H1 (cell line): ENCODE data around the gene SRGAP3. TPM values are rescaled to one million over a fixed set of nuclear protein-coding genes. Genes with fewer than 3 reads are reported as not detected.

Experiments used
- CTCF ChIA-PET: fragments of 300-600 bp; sonication (Branson Sonifier 250); formaldehyde crosslinking; loops from one replicate; lab custom pipeline; 2021; ENCODE audit not compliant: partially characterized antibody; lab: Charles Lee
- POLR2A ChIA-PET: fragments of 300-600 bp; sonication (Branson Sonifier 250); formaldehyde crosslinking; loops from one replicate; lab custom pipeline; 2021; ENCODE audit warnings: inconsistent platforms; ENCODE audit not compliant: partially characterized antibody; lab: Charles Lee
- DNase-seq, 2 experiments: peaks; one replicate each; pipeline versions ENCODE4 v3.0.0 to v3.0.0-alpha.2; 2010 to 2022; ENCODE audit warnings: low spot score in 2 of 2, low read depth in 1 of 2, mixed read lengths in 1 of 2
- FAIRE-seq: peaks from 2 replicates; lab custom pipeline; 2011; peaks lifted over from hg19 to GRCh38; lab: Jason Lieb, UNC
- H2AFZ ChIP-seq: 2 replicates; pipeline ENCODE4 v1.8.1; 2012; ENCODE audit warnings: low read length, inconsistent platforms
- H2AK5ac ChIP-seq: 2 replicates; pipeline ENCODE4 v1.6.1; 2013; ENCODE audit warnings: low read depth, low read length
- H2BK120ac ChIP-seq: replicated peaks from 2 replicates; pipeline ENCODE3; 2013; ENCODE audit warnings: low read depth, low read length, inconsistent platforms
- H2BK12ac ChIP-seq: 2 replicates; pipeline ENCODE4 v1.6.1; 2013; ENCODE audit warnings: low read depth, low read length
- H2BK15ac ChIP-seq: 2 replicates; pipeline ENCODE4 v1.6.1; 2013; ENCODE audit warnings: low read length
- H2BK20ac ChIP-seq: 2 replicates; pipeline ENCODE4 v1.6.1; 2013; ENCODE audit warnings: low read length
- H2BK5ac ChIP-seq: 2 replicates; pipeline ENCODE4 v1.6.1; 2013; ENCODE audit warnings: low read depth, low read length
- H3K14ac ChIP-seq: 2 replicates; pipeline ENCODE4 v1.6.1; 2013; ENCODE audit warnings: inconsistent platforms; ENCODE audit not compliant: insufficient read length
- H3K18ac ChIP-seq: 2 replicates; pipeline ENCODE4 v1.6.1; 2013; ENCODE audit warnings: low read length; ENCODE audit errors: extremely low read depth
- H3K23ac ChIP-seq: 2 replicates; pipeline ENCODE4 v1.6.1; 2013; ENCODE audit warnings: inconsistent platforms; ENCODE audit not compliant: insufficient read length
- H3K23me2 ChIP-seq: 2 replicates; pipeline ENCODE4 v1.6.1; 2013; ENCODE audit warnings: low read depth, low read length
- H3K27ac ChIP-seq: 2 replicates; pipeline ENCODE4 v1.6.1; 2011; ENCODE audit warnings: low read depth, low read length, inconsistent platforms
- H3K27me3 ChIP-seq, 4 experiments: replicated peaks in 1 of 4; 1 replicate in 1 of 4; 2 replicates in 3 of 4; pipeline versions ENCODE4 v1.6.1 to v1.8.1; 2011 to 2013; ENCODE audit warnings: low read length in 3 of 4, mild to moderate bottlenecking in 3 of 4, inconsistent platforms in 2 of 4, mixed read lengths in 2 of 4, moderate library complexity in 1 of 4; ENCODE audit not compliant: control insufficient read depth in 3 of 4, insufficient read depth in 3 of 4; ENCODE audit errors: extremely low read depth in 1 of 4
- H3K36me3 ChIP-seq, 4 experiments: 2 replicates each; pipeline versions ENCODE4 v1.6.1 to v1.8.1; 2011 to 2013; ENCODE audit warnings: mild to moderate bottlenecking in 4 of 4, low read length in 3 of 4, moderate library complexity in 2 of 4, control low read depth in 1 of 4, inconsistent platforms in 1 of 4; ENCODE audit not compliant: insufficient read depth in 4 of 4, control insufficient read depth in 2 of 4
- H3K4ac ChIP-seq: replicated peaks from 2 replicates; pipeline ENCODE3; 2013; ENCODE audit warnings: low read length, low read depth, mixed read lengths, inconsistent platforms; ENCODE audit not compliant: insufficient read length
- H3K4me1 ChIP-seq, 4 experiments: replicated peaks in 1 of 4; 1 replicate in 1 of 4; 2 replicates in 3 of 4; pipeline versions ENCODE4 v1.6.1 to v1.8.1; 2011 to 2013; ENCODE audit warnings: low read length in 3 of 4, inconsistent platforms in 2 of 4, mixed read lengths in 1 of 4; ENCODE audit not compliant: insufficient read depth in 4 of 4, control insufficient read depth in 3 of 4
- H3K4me2 ChIP-seq, 2 experiments: 2 replicates each; pipeline versions ENCODE4 v1.6.1 to v1.8.1; 2011 to 2013; ENCODE audit warnings: low read depth in 2 of 2, low read length in 2 of 2, control low read depth in 1 of 2, inconsistent platforms in 1 of 2, mild to moderate bottlenecking in 1 of 2; ENCODE audit not compliant: insufficient read depth in 1 of 2
- H3K4me3 ChIP-seq, 4 experiments: fragments of 200-600, 300-600 bp in 1 of 4; sonication (generic), shearing (Covaris generic), sonication (Bioruptor Twin) in 1 of 4; 2 replicates each; pipeline versions ENCODE4 v1.5.1 to v1.8.1; 2011 to 2016; ENCODE audit warnings: low read length in 4 of 4, low read depth in 3 of 4, control low read depth in 2 of 4, inconsistent platforms in 2 of 4, mild to moderate bottlenecking in 2 of 4, mixed read lengths in 1 of 4, moderate library complexity in 1 of 4; ENCODE audit not compliant: insufficient read depth in 2 of 4; ENCODE audit errors: extremely low read depth in 1 of 4
- H3K56ac ChIP-seq: replicated peaks from 2 replicates; pipeline ENCODE3; 2013; ENCODE audit warnings: low read depth, mild to moderate bottlenecking, mixed read lengths, low read length, inconsistent platforms; ENCODE audit not compliant: insufficient read length
- H3K79me1 ChIP-seq: 2 replicates; pipeline ENCODE4 v1.6.1; 2013; ENCODE audit warnings: low read depth, low read length, control low read depth
- H3K79me2 ChIP-seq, 2 experiments: 2 replicates each; pipeline versions ENCODE4 v1.6.1 to v1.8.1; 2012 to 2013; ENCODE audit warnings: low read length in 2 of 2, mild to moderate bottlenecking in 2 of 2, inconsistent platforms in 1 of 2; ENCODE audit not compliant: insufficient read depth in 2 of 2, control insufficient read depth in 1 of 2
- H3K9ac ChIP-seq, 4 experiments: replicated peaks in 1 of 4; 1 replicate in 1 of 4; 2 replicates in 3 of 4; pipeline versions ENCODE4 v1.6.1 to v1.8.1; 2011 to 2013; ENCODE audit warnings: low read depth in 3 of 4, low read length in 3 of 4, control low read depth in 2 of 4, mild to moderate bottlenecking in 2 of 4, moderate library complexity in 2 of 4, inconsistent platforms in 1 of 4; ENCODE audit errors: extremely low read depth in 1 of 4
- H3K9me3 ChIP-seq, 2 experiments: 2 replicates each; pipeline versions ENCODE4 v1.6.1 to v1.8.1; 2012 to 2013; ENCODE audit warnings: mild to moderate bottlenecking in 2 of 2, moderate library complexity in 2 of 2, control low read depth in 1 of 2, inconsistent platforms in 1 of 2, low read depth in 1 of 2, low read length in 1 of 2, mixed read lengths in 1 of 2; ENCODE audit not compliant: insufficient read depth in 2 of 2
- H4K20me1 ChIP-seq, 2 experiments: replicated peaks in 1 of 2; 2 replicates each; pipeline versions ENCODE3 to v1.8.1; 2011 to 2013; ENCODE audit warnings: inconsistent platforms in 2 of 2, low read length in 2 of 2, mild to moderate bottlenecking in 1 of 2; ENCODE audit not compliant: insufficient read depth in 2 of 2, control insufficient read depth in 1 of 2
- H4K5ac ChIP-seq: 2 replicates; pipeline ENCODE4 v1.6.1; 2013; ENCODE audit warnings: low read length, low read depth, mixed read lengths, inconsistent platforms; ENCODE audit not compliant: insufficient read length
- H4K8ac ChIP-seq: 2 replicates; pipeline ENCODE4 v1.8.0; 2013; ENCODE audit warnings: mild to moderate bottlenecking, moderate library complexity, low read length, inconsistent platforms; ENCODE audit not compliant: insufficient read depth; ENCODE audit errors: extremely low read depth
- H4K91ac ChIP-seq: replicated peaks from 2 replicates; pipeline ENCODE3; 2013; ENCODE audit warnings: low read length, mixed read lengths, inconsistent platforms; ENCODE audit not compliant: insufficient read length
- CBX5 ChIP-seq: fragments of 300-800, 300-1000 bp; sonication (generic); IDR thresholded peaks from 2 replicates; pipeline ENCODE4 v1.7.1; 2016; ENCODE audit warnings: antibody characterized with exemption, low read length, low read depth
- CEBPB ChIP-seq: IDR thresholded peaks from 2 replicates; pipeline ENCODE4 v1.6.1; 2012; ENCODE audit warnings: low read depth, low read length
- CHD2 ChIP-seq: IDR thresholded peaks from 2 replicates; pipeline ENCODE4 v1.6.1; 2012; ENCODE audit warnings: low read length, improper control_type of control experiment
- EP300 ChIP-seq, 2 experiments: IDR thresholded peaks; 1 replicate in 1 of 2; 2 replicates in 1 of 2; pipeline ENCODE4 v1.6.1; 2011 to 2012; ENCODE audit warnings: low read depth in 2 of 2, low read length in 2 of 2, mild to moderate bottlenecking in 2 of 2, borderline replicate concordance in 1 of 2, inconsistent platforms in 1 of 2, moderate library complexity in 1 of 2
- KDM1A ChIP-seq: fragments of 200-600, 300-600 bp; sonication (generic); IDR thresholded peaks from 2 replicates; pipeline ENCODE4 v1.7.1; 2016; ENCODE audit warnings: mild to moderate bottlenecking, low read length, borderline replicate concordance
- MAFK ChIP-seq: IDR thresholded peaks from 2 replicates; pipeline ENCODE4 v1.6.1; 2012; ENCODE audit warnings: low read depth, mild to moderate bottlenecking, improper control_type of control experiment, low read length
- NRF1 ChIP-seq: IDR thresholded peaks from 2 replicates; pipeline ENCODE4 v1.6.1; 2011; ENCODE audit warnings: mild to moderate bottlenecking, low read depth, low read length, improper control_type of control experiment
- RAD21 ChIP-seq, 2 experiments: IDR thresholded peaks in 1 of 2; conservative IDR thresholded peaks in 1 of 2; 2 replicates each; pipeline ENCODE4 v1.6.1; 2011; ENCODE audit warnings: low read depth in 2 of 2, low read length in 2 of 2, improper control_type of control experiment in 1 of 2, inconsistent platforms in 1 of 2, mild to moderate bottlenecking in 1 of 2, moderate library complexity in 1 of 2
- SP2 ChIP-seq: IDR thresholded peaks from 2 replicates; pipeline ENCODE4 v1.6.1; 2012; ENCODE audit warnings: mild to moderate bottlenecking, low read length, inconsistent platforms
- SP4 ChIP-seq: IDR thresholded peaks from 2 replicates; pipeline ENCODE4 v1.6.1; 2012; ENCODE audit warnings: low read length, inconsistent platforms
- SUZ12 ChIP-seq: fragments of 200-600 bp; sonication (generic); IDR thresholded peaks from 2 replicates; pipeline ENCODE4 v1.6.1; 2012; ENCODE audit warnings: mild to moderate bottlenecking, inconsistent platforms, low read length, moderate library complexity, mixed read lengths
- TAF7 ChIP-seq: optimal IDR thresholded peaks from 2 replicates; pipeline ENCODE3; 2011; ENCODE audit warnings: low read depth, mild to moderate bottlenecking, inconsistent platforms, low read length, moderate library complexity, borderline replicate concordance
- TEAD4 ChIP-seq: IDR thresholded peaks from 2 replicates; pipeline ENCODE4 v1.6.1; 2012; ENCODE audit warnings: low read depth, low read length, inconsistent platforms, mixed read lengths
- WGBS, 2 experiments: shearing (Covaris generic) in 1 of 2; methylation state at CpG; one replicate each; pipeline versions ENCODE4 v1.1.6 to v1.1.7; 2013 to 2015; ENCODE audit warnings: low lambda C conversion rate in 2 of 2, mixed read lengths in 2 of 2, inconsistent platforms in 1 of 2, low coverage in 1 of 2, missing lambda C conversion rate in 1 of 2; ENCODE audit not compliant: insufficient replicate concordance in 2 of 2, insufficient coverage in 1 of 2, insufficient read length in 1 of 2; ENCODE audit errors: extremely low coverage in 1 of 2, missing lambda C conversion rate in 1 of 2; 5-methylcytosine and 5-hydroxymethylcytosine counted together
- polyA plus RNA-seq, 7 experiments: library from polyadenylated mRNA; depleted of rRNA in 3 of 7; stranded (reverse) in 5 of 7; unstranded in 2 of 7; fragments of >200 nt in 5 of 7; fragments of 200-250 nt in 2 of 7; gene quantifications; 1 replicate in 5 of 7; 2 replicates in 1 of 7; 4 replicates in 1 of 7; pipeline versions ENCODE4 v1.2.1 to v1.2.3, GENCODE V29; 2011 to 2013; ENCODE audit warnings: missing spikeins in 2 of 7, mixed read lengths in 2 of 7
- total RNA-seq: library from RNA; stranded (reverse); fragmentation: NEBNext Ultra II Directional; extraction: Animal tissue kit (Norgen Biotek cat#: 25700); gene quantifications from 2 replicates; pipeline ENCODE4 v1.2.1, GENCODE V29; 2021

The SRGAP3 gene
- total and polyA plus RNA-seq, 2 of the 8 experiments (the other 6 are each of a cell fraction or from before 2014, with no cell fraction given): 5.8 to 11.4 TPM

- H3K23me2 ChIP-seq: peaks cover 6% of the 10 kb centered on the region
- no peak overlapping the region for H3K9ac ChIP-seq
- H3K56ac ChIP-seq: no peak overlapping the region
- no peaks in the 10 kb centered on the region for H3K36me3 ChIP-seq
- H3K79me2 ChIP-seq: no peaks in the 10 kb centered on the region; a peak in 1 of 4 replicates
- H3K27ac ChIP-seq: no peak overlapping the region
- H3K23ac ChIP-seq: no peak overlapping the region
- H3K4ac ChIP-seq: no peak overlapping the region
- H2AK5ac ChIP-seq: no peak overlapping the region
- peaks cover 2% of the 10 kb centered on the region; the same call in 1 of the 2 replicates for H3K79me1 ChIP-seq
- H2BK12ac ChIP-seq: no peak overlapping the region
- H3K18ac ChIP-seq: no peak overlapping the region
- H3K4me3 ChIP-seq: no peak overlapping the region
- no peak overlapping the region for H2BK15ac ChIP-seq
- H2BK120ac ChIP-seq: no peak overlapping the region
- H4K20me1 ChIP-seq: no peaks in the 10 kb centered on the region
- H4K91ac ChIP-seq: no peak overlapping the region
- no peak overlapping the region for H3K14ac ChIP-seq
- H3K4me2 ChIP-seq: no peak overlapping the region
- H4K8ac ChIP-seq: no peak overlapping the region
- DNase-seq (no peak), FAIRE-seq (no peak)
- H3K27me3 ChIP-seq: no peaks in the 10 kb centered on the region; a peak in 1 of 7 replicates
- no peak overlapping the region for H2AFZ ChIP-seq
- ChIA-PET CTCF (no interaction called here), POLR2A (interaction anchor here (1.4 kb wide), 1 partner anchor 10 kb away, joined by 3 read pairs; no protein-coding TSS in a partner anchor)
- H3K4me1 ChIP-seq: peaks cover 3 to 14% (median 9%) of the 10 kb centered on the region in 4 experiments
- H4K5ac ChIP-seq: no peak overlapping the region
- no peak overlapping the region for H2BK5ac ChIP-seq
- WGBS, 2 experiments: 71% methylated on average over 1 of the region's 1 CpG; no CpG with 5 or more reads in 1 of the 2 experiments
- H3K9me3 ChIP-seq: no peaks in the 10 kb centered on the region
- no peak overlapping the region for H2BK20ac ChIP-seq
- no peak for TF ChIP-seq EP300 (IDR thresholded peaks at IDR 0.05; ENCODE audit: borderline replicate concordance in 1 of 2, low read depth in 2 of 2, low read length in 2 of 2)
- TF ChIP-seq SP2: no peak
- TF ChIP-seq CEBPB: no peak
- TF ChIP-seq RAD21 (IDR thresholded peaks at IDR 0.05 in 1 of 2, conservative IDR thresholded peaks at IDR 0.05 in 1 of 2; ENCODE audit: low read depth in 2 of 2, low read length in 2 of 2): no peak
- no peak for TF ChIP-seq SP4
- TF ChIP-seq KDM1A: no peak
- TF ChIP-seq TEAD4: no peak
- no peak for TF ChIP-seq MAFK
- no peak for TF ChIP-seq TAF7
- TF ChIP-seq SUZ12: no peak
- no peak for TF ChIP-seq CHD2
- no peak for TF ChIP-seq NRF1
- TF ChIP-seq CBX5: no peak
Measured at GRCh38 chr3:9244495-9245183, 4.8 kb downstream of the SRGAP3 start.
